NCI-H748 (cell line): ENCODE data around the gene SCPEP1.
"Not testable (repeated sequence)": the region's sequence is repeated elsewhere in the genome, so short reads cannot be mapped to it uniquely, and the experiment has no call there.

Source experiments
- DNase-seq: peaks from one replicate; lab custom pipeline; 2025; ENCODE audit not compliant: unreplicated experiment; lab: John Stamatoyannopoulos, UW

SCPEP1 gene, protein sequence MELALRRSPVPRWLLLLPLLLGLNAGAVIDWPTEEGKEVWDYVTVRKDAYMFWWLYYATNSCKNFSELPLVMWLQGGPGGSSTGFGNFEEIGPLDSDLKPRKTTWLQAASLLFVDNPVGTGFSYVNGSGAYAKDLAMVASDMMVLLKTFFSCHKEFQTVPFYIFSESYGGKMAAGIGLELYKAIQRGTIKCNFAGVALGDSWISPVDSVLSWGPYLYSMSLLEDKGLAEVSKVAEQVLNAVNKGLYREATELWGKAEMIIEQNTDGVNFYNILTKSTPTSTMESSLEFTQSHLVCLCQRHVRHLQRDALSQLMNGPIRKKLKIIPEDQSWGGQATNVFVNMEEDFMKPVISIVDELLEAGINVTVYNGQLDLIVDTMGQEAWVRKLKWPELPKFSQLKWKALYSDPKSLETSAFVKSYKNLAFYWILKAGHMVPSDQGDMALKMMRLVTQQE

GRCh38 chr17:56977673-56978395 is at the start of gene SCPEP1:
TSS of gene SCPEP1 (plus strand) at chr17:56978131. CDS start at chr17:56978160, 29 bp downstream.
- peak; percentile 94 for DNase-seq

DNA sequence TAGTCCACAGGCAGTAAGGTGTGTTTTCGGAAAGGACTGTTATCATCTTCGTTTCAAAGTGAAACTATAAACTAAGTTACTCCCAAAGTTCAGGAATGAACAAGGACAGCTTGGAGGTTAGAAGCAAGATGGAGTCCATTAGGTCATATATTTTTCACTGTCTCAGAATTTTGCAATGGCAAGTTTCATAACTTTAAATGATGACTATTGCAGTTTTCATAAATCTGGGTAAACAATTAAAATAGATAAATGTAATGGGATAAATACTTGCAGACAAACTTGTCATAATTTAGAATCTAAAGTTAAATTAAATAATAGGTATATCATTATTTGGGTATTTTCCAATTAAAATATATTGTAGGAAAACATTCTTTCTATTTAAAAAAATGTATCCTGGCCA is 49.3 kb upstream of the SCPEP1 start:
- DNase-seq, result no peak

DNA sequence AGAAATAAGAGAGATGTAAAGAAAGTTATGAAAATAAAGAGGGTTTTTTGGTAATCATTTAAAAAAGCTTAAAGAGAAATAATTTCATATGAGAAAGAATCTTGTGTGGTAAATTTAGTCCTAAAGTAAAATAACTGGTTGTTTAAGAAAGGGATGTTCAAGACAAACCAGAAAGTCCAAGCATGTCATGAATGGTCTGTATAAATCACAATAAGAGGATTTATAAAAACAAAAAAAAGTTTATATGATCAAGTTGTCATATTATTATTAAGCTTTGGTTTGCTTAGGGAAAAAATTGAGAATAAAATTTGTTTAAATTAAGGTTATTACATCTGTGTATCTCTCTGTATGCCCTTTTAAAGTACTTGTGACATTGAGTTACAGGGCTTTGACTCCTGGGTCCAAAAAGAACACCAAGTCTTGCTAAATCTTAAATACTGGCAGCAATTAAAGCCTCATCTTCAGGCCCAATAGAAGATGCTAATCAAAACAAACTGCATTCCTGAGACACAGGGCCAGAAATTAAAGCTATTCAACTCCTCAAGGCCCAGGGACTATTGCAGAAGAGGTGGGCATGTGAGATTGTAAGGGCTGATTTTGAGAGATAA is 48.5 kb upstream of the SCPEP1 start:
- no peak for DNase-seq

- no peak for DNase-seq
Measured at GRCh38 chr17:56930739-56931337, 47.1 kb upstream of the SCPEP1 start.

DNA sequence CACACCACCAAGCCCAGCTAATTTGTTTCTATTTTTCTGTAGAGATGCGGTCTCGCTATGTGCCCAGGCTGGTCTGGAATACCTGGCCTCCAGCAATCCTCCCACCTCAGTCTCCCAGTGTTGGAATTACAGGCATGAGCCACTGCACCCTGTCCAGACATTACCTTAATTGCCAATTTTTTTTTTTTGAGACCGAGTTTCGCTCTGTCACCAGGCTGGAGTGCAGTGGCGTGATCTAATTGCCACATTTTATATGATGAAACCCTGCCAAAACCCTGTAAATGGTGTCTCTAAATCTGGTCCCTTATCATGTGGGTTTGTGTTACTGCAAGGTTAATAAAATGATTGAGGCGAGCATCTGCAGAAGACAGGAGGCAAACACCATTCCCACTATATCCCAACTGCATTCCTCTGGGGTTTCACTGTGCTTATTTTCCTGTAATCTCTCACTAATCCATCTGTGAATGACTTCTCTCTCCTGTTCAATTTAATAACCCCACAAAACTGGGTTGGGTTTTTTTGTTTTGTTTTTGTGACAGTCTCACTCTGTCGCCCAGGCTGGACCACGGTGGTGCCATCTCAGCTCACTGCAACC is 44.7 kb upstream of the SCPEP1 start:
- DNase-seq, result no peak

DNA sequence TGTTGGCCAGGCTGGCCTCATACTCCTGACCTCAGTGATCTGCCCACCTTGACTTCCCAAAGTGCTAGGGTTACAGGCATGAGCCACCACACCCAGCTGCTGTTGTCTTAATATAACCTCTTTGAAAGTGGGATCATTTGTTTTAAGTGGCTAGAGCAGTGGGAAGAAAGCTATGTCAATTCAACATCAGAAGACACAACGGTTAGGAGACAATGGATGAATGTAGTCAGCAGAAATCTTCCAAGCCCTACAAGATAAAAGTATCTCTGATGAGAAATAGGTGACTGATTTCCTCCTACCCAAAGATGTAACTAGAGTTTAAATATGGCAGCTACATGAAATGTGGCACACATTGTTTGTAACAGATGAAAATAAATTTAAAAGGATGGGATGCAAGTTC is 44.1 kb upstream of the SCPEP1 start:
- DNase-seq, result no peak

GRCh38 chr17:56934280-56934679 is 43.7 kb upstream of the SCPEP1 start:
- DNase-seq, result no peak

- no peak for DNase-seq
Measured at GRCh38 chr17:56935461-56935860, 42.5 kb upstream of the SCPEP1 start.

GRCh38 chr17:56936697-56937322 is 41.1 kb upstream of the SCPEP1 start:
- DNase-seq, result no peak

DNA sequence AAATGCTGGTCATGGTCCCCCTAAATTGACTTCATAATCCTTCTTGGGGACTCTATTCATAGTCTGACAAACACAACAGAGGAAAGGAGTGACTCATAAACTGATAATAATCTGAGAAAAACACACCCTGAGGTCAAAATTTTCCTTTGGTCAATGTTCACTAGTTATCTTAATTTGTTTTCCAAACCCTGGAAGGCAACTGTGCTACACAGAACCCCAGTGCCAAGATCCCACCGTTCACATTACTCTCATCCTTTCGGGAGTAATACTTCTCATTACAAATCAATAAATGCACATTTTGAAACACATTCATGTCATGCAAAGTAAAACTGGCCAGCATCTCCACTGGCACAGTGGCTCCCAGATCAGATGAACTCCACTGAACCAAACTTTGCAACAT is 40.2 kb upstream of the SCPEP1 start:
- no peak for DNase-seq

DNA sequence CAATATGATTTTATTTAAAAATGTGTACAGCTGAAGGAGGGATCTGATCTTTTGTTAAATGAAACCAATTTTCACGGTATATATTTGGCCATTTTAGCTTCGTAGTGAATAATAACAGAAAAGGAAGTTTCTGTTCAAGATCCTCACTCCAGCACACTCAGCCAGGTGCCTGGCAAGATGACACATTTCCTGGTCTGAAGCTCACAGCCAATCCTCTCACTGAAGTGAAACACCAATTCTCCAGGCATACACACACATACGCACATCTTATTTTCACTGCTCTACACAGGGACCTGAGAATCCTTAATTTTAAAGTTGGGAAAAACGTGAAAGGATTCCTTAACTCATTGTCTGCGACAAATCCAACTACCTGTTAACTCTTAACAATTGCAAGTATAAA is 39.7 kb upstream of the SCPEP1 start:
- not testable (repeated sequence) for DNase-seq

GRCh38 chr17:56939869-56940484 is 38.0 kb upstream of the SCPEP1 start:
- DNase-seq, result peak; percentile 63

DNA sequence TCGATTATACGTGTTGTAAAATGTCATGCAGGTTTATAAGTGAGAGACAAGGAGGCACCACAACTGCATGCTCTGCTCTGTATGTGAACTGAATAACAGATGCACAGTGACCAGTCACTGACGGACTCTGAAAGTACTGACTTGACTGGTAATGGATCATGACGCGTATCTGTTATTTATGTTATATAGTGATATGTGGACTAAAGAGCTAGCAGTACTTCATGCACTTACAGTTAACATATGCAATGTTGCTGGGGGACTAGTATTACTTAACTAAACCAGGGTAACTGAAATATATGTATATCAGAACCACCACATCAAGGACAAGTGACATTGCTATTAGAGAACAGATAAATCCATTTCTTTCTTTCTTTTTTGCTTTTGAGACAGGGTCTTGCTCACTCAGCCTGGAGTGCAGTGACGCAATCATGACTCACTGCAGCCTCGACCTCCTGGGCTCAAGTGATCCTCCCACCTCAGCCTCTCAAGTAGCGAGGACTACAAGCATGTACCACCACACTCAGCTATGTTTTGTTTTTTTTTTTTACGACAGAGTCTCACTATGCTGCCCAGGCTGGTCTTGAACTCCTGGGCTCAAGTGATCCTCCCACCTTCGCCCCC is 34.3 kb upstream of the SCPEP1 start:
- no peak for DNase-seq

DNA sequence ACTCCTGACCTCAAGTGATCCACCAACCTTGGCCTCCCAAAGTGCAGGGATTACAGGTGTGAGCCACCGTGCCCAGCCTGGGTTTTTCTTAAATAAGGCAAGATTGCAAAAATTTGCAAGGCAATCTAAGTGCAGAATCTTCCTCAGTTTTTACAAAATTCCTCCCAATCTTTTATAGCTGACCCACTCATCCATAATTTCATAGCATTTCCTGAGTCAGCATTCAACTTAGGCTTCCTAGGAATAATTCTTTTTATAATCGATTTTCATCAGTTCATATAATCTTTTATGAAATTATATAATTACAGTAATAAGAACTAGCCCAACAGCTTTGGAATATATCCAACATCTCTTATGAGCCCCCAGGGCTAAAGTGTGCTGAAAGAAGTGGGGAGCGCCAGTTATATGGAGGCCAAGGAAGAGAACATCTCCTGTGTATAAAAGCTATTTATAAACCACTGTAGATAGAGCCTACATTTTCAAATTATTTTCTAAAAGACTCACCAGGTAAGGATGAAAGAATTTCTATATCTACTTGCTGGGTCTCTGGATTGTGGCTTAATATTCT is 31.9 kb upstream of the SCPEP1 start:
- no peak for DNase-seq

DNA sequence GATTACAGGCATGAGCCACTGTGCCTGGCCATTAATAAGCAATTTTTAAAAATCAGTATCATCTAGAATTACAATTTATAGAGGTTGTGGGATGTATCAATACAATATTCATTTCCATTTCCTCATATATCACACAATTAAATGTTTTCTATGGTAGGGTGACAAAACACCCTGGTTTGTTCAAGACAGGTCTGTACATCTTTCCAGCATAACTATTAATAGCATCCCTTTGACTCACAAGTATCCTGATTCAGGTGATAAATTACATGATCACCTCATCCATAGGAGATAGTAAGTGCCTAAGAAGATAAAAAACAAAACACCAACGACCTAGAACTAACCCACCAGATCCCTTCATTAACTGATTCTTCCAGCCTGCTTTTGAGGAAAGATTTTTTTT is 30.2 kb upstream of the SCPEP1 start:
- no peak for DNase-seq

GRCh38 chr17:56948491-56948890 is 29.4 kb upstream of the SCPEP1 start:
- DNase-seq, result no peak

DNA sequence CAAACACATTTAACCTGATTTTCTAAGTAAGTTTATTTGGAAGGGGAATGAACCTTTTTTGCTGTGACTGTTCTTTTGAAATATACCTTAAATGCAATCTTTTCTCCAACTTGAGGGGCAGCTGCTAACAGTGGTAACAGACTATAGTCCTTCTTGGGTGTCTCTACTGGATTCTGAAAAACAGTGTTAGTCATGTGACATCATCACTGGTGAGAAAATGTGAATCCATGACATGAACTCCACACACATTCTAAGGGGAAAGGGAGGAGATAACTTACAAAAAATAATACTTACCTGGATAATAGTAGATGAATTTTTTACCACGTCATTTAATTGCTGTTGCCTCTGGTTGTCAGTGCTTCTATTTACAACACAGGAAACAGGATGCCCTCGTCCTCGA is 28.3 kb upstream of the SCPEP1 start:
- DNase-seq, result no peak

GRCh38 chr17:56956992-56957391 is 20.9 kb upstream of the SCPEP1 start:
- DNase-seq, result no peak
